Stimulated activated CD8-positive, alpha-beta memory T cell treated with anti-CD3 and anti-CD28 coated beads, Interleukin-15, amount 100 ng/mL, for 1 hour (primary cell): ENCODE data around the gene VAT1.
"Not testable (repeated sequence)": the region's sequence is repeated elsewhere in the genome, so short reads cannot be mapped to it uniquely, and the experiment has no call there.

Source experiments
- DNase-seq: peaks from one replicate; pipeline ENCODE4 v3.0.0-alpha.2; 2020; ENCODE audit warnings: low read depth

Gene VAT1

GRCh38 chr17:43021741-43022512 is at the start of gene VAT1:
Gene VAT1 (minus strand): TSS chr17:43022385. CDS start chr17:43022322, 63 bp downstream.
- peak; percentile 38 for DNase-seq

- no peak for DNase-seq
These were observed 48.7 kb upstream of the VAT1 start for GRCh38 chr17:43070872-43071271.

- DNase-seq: no peak
These were observed 48.1 kb upstream of the VAT1 start for GRCh38 chr17:43070257-43070656.

- DNase-seq: no peak
These were observed 47.2 kb upstream of the VAT1 start for GRCh38 chr17:43069368-43069898.

- no peak for DNase-seq
These were observed 46.6 kb upstream of the VAT1 start for GRCh38 chr17:43068570-43069367.

- no peak for DNase-seq
These were observed 40.9 kb upstream of the VAT1 start for GRCh38 chr17:43062984-43063638.

GRCh38 chr17:43056051-43056450 is 33.9 kb upstream of the VAT1 start:
- DNase-seq: no peak

- not testable (repeated sequence) for DNase-seq
These were observed 30.8 kb upstream of the VAT1 start for GRCh38 chr17:43053008-43053407.

GRCh38 chr17:43051969-43052368 is 29.8 kb upstream of the VAT1 start:
- DNase-seq: no peak

- no peak for DNase-seq
These were observed 21.8 kb upstream of the VAT1 start for GRCh38 chr17:43044024-43044423.

- no peak for DNase-seq
These were observed 21.1 kb upstream of the VAT1 start for GRCh38 chr17:43043307-43043706.

GRCh38 chr17:43042025-43042628 is 19.9 kb upstream of the VAT1 start:
- no peak for DNase-seq

- DNase-seq: no peak
These were observed 18.5 kb upstream of the VAT1 start for GRCh38 chr17:43040655-43041054.

GRCh38 chr17:43039646-43040045 is 17.5 kb upstream of the VAT1 start:
- DNase-seq: no peak

- no peak for DNase-seq
These were observed 12.7 kb upstream of the VAT1 start for GRCh38 chr17:43034894-43035293.

- DNase-seq: no peak
These were observed 12.0 kb upstream of the VAT1 start for GRCh38 chr17:43033948-43034881.

- DNase-seq: no peak
These were observed 9.5 kb upstream of the VAT1 start for GRCh38 chr17:43031666-43032065.

GRCh38 chr17:43030137-43030767 is 8.1 kb upstream of the VAT1 start:
- DNase-seq: no peak

GRCh38 chr17:43028221-43028861 is 6.2 kb upstream of the VAT1 start:
- no peak for DNase-seq
